ENCODE measurements around the gene OR7A17.

The OR7A17 gene

DNA sequence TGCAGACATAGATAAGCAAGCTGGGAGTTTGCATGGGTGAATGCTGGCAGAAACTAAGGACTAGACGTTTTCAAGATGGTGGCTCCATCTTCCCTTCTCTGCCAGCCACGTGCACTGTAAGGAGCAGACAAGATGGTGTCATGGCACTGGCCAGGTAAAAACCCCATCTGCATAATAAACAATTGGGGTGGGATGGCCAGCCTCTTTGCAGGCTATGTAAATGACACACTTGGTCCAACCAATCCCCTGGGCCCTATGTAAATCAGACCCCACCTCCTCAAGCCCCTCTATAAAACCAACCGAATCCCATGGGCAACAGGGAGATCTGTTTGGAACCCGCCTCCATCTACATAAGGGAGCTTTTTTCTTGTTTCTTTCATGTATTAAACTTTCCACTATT is 48.5 kb downstream of the OR7A17 start:
- TF ChIP-seq, protein P1, sequence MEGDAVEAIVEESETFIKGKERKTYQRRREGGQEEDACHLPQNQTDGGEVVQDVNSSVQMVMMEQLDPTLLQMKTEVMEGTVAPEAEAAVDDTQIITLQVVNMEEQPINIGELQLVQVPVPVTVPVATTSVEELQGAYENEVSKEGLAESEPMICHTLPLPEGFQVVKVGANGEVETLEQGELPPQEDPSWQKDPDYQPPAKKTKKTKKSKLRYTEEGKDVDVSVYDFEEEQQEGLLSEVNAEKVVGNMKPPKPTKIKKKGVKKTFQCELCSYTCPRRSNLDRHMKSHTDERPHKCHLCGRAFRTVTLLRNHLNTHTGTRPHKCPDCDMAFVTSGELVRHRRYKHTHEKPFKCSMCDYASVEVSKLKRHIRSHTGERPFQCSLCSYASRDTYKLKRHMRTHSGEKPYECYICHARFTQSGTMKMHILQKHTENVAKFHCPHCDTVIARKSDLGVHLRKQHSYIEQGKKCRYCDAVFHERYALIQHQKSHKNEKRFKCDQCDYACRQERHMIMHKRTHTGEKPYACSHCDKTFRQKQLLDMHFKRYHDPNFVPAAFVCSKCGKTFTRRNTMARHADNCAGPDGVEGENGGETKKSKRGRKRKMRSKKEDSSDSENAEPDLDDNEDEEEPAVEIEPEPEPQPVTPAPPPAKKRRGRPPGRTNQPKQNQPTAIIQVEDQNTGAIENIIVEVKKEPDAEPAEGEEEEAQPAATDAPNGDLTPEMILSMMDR (conservative IDR thresholded peaks at IDR 0.05), result no peak
- no peak overlapping the region for H3K27ac ChIP-seq

DNA sequence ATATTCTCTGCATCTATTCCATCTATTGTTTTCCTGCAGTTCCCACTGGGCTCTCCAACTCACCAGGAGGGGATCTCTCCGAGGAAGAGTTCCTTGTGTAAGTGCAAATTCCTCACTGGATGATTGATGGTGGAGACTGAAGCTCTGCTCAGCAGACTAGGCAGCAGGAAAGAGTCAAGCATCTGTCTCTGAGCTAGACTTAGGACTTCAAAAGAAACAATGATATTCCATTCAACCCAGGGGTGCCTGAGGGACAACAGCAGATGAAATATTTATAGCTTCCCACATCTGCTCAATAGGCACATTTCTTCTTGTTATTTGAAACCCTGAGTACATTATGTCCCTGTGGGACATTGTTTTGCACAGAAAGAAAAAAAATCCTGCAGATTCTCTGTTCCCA is 50.9 kb downstream of the OR7A17 start, which contains the start of the genes OR7A5 and OR7C1:
Gene OR7A5, minus strand, starts transcription at position 175 of the 400 bp plus-strand sequence. CDS start 6,944 bp downstream, outside the sequence.
Gene OR7C1, minus strand, starts transcription at position 175 of the 400 bp plus-strand sequence. CDS start 35,049 bp downstream, outside the sequence.
- TF ChIP-seq, protein P1 (conservative IDR thresholded peaks at IDR 0.05), result no peak
- no peak within 1 kb of the TSS for H3K27ac ChIP-seq

DNA sequence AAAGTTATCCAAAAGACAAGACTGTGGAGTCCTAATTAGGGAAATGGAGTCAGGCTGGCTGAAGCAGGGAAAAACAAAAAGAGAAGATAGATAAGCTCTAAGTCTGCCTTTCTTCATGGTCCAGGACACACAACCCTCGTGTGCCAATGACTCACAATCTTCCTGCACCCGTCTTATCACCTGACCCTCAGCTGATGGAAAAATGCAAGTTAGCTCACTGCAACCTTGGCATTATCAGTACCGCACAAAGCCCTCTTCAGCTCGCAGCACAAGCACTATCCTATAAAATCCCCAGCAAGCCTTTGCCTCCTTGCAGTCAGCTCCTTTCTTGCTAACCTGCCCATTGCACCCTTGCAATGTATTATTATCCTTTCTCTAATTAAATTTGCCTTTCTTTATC is 55.2 kb downstream of the OR7A17 start:
- TF ChIP-seq, protein P1 (conservative IDR thresholded peaks at IDR 0.05), result no peak
- H3K27ac ChIP-seq, result no peak overlapping the region

Data from VCaP (cell line).